ENCODE data around the gene FBXO41.
"Not testable (repeated sequence)": the region's sequence is repeated elsewhere in the genome, so short reads cannot be mapped to it uniquely, and the experiment has no call there.

FBXO41 gene

DNA sequence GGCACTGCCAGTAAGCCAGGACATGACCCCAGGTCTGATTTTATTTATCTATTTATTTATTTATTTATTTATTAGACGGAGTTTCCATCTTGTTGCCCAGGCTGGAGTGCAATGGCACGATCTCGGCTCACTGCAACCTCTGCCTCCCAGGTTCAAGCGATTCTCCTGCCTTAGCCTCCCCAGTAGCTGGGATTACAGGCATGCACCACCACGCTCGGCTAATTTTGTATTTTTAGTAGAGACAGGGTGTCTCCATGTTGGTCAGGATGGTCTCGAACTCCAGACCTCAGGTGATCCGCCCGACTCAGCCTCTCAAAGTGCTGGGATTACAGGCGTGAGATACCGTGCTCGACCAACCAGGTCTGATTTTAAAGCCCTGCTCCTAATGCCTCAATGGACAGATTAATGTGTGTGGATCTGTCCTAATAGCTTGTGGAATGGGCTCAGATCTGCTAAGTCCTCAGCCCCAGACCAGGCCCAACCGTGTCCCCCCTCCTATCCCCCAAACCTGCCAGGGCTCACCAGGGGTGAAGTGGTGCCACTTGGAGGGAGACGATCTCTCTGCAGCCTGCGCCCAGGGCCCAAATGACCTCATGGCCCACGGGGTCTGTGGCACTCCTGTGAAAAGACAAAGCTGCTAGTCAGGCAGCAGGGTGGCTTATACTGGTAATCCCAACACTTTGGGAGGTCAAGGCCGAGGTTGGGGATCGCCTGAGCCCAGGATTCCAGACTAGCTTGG is 21.4 kb downstream of the FBXO41 start:
- not testable (repeated sequence) for DNase-seq (ENCODE audit: low read depth)

DNA sequence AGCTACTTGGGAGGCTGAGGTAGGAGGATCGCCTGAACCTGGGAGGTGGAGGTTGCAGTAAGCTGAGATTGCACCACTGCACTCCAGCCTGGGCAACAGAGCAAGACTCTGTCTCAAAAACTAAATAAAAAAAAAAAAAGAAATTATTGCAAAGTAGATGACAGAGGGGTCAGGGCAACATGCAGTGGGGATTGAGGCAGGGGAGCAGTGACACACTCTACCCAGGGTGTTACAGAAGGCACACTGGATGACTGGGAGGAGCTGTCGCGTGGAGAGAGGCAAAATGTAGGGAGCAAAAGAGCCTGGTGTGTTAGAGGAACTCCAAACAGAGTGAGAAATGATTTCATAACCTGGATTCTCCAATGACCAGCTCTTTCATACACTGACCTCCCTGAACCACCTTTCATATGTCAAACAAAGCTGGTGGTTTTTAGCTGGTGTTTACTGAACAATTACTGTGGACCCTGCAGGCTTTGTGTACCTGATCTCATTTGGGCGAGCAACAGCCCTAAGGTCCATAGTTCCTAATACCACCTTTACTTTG is 22.1 kb downstream of the FBXO41 start:
- DNase-seq (ENCODE audit: low read depth), result no peak

DNA sequence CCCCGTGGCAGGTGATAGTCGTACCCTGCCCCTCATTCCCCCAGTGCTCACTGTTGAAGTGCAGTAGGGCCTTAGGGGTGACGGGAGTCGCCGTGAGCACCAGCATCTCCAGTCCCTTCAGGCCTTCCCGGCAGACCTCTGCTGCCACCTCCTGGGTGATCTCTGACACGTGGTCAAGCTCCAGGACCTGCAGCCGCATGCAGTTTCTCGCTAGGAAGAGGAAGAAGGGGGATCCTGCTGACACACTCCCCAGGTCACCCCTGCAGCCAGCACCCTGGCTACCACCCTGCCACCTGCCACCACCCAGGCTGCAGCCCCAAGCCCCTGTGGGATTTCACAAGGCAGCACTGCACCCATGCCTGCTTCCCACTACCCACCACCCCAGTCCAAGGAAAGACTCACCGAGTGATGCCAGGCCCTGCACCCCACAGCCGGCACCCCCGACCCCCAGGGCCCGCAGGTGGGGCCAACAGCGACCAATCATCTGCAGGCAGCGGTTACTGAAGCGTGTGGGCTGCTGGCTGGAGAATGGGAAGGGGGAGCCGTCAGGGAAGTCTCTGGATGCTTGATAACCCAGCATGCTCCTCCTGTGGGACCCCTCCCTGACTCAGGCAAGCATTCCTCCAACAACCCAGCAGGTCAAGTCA is 23.8 kb downstream of the FBXO41 start:
- no peak for DNase-seq (ENCODE audit: low read depth)

DNA sequence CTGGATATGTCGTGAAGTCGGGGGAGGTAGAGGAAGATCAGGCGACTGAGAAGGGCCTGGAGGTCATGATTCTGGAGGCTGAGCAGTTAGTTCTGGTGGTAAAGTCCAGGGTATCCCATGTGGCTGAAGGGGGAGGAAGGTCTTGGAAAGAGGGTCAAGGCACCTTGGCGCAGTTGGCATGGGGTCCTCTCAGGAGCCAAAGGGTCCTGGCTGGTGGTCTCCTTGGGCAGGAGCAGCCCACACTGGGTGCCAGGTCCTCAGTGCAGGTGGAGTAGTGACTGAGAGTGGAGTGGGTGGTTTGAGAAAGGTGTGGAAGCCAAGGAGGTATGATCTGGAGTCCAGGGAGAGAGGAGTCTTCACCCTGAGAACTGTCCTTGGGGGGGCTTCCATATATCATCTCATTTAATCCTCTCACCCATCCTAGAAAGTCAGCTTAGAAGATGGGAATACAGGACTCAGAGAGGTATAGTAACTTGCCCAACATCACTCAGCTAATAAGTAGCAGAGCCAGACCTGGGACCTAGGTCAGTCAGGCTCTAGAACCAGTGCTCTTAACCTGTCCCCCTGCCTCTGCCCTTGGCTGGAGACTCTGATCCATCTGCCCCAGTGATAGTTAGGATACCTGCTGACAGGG is 24.5 kb downstream of the FBXO41 start:
- no peak for DNase-seq (ENCODE audit: low read depth)

DNA sequence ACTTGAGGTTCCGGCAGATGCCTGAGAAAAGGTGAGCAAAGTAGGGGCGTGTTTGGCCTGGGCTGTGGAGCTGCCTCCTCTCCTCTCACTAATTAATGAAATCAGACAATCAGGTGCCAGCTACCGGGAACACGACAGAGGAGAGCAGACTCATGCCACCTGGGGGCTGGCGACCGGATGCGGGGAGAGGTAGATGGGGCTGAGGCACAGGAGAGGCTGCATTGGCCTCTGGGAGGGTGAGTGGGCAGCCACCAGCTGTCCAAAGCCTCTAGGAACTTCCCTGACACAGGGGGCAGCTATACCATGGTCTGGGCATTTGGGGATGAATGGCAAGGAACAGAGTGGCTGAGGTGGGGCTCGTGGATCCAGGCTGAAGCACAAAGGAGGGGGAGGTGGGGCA is 25.0 kb downstream of the FBXO41 start:
- no peak for DNase-seq (ENCODE audit: low read depth)

DNA sequence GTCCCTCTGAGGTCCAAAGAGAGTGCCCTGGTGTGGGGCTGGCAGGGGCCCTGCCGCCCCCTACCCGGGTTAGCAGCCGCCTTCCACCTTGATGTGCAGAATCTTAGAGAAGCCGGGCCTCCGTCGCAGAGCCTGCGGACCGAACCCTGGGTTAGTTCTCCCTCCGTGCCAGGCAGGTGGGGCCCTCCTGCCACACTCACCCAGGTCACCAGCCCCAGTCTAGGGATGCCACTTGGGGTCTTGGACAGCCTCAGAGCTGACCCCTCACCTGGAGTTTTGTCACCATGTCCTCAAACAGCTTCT is 25.4 kb downstream of the FBXO41 start:
- no peak for DNase-seq (ENCODE audit: low read depth)

DNA sequence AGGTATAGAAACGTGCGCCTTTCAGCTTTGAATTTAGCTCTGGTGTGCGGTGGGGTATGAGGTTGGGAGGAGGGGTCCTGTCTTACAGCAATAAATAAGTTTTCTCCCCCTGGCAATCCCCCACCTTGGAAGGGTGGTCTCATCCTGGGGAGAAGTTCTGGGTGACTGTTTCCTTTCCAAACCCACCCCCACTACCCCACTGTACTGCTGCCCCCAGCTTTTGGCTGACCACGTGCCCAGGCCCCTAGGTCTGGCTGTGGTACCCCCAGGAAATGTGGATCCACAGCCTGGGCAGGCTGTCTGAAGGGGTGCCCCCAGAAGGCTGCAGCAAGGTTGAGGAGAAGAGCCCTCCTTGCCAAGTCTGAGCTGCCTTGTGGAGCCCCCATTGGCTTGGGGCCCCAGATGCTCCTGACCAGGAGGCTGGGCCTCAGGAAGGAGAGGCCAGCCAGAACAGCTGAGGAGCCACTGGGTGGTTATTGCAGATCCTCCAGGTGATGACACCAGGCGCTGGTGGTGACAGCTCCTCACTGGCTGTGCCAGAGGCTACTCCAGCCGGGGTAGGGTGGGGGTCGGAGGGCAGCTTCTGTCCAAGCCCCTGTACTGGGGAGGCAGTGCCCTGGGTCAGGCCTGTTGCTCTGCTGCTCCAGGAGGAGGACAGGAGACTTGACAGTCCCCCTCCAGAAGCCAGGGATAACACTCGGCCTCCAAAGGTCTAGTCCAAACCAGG is 25.9 kb downstream of the FBXO41 start:
- no peak for DNase-seq (ENCODE audit: low read depth)

DNA sequence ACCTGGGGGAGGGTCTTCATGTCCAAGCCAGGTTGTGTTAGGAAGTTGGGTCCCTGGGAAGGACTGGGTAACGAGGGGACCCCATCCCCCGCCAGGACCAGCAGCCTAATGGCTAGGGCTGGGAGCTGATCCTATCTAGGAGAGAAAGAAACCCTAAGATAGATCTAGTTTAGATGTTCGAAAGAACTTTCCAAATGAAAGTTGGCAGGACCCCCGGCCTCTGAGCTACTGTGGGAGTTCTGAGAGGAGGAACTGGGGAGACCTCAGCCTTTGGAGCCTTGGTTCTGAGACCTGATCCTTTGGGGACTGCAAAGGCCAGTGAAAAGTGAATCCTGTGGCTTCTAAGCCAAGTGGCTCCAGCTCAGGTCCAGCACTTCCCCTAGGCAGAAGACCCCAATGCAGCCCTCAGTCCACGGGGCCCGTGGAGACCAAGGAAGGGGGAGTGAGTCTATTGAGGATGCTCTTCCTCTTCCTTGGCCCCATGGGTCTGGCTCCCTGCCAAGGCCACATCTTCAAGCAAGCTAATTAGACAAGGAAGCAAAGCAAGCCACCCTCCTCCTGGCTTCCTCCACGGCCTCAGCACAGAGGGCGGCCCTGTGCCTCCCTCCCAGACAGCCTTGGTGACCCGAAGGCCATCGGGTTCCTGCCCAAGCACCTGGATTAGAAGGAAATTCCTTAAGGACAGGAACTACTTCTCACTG is 26.7 kb downstream of the FBXO41 start:
- DNase-seq (ENCODE audit: low read depth), result no peak

DNA sequence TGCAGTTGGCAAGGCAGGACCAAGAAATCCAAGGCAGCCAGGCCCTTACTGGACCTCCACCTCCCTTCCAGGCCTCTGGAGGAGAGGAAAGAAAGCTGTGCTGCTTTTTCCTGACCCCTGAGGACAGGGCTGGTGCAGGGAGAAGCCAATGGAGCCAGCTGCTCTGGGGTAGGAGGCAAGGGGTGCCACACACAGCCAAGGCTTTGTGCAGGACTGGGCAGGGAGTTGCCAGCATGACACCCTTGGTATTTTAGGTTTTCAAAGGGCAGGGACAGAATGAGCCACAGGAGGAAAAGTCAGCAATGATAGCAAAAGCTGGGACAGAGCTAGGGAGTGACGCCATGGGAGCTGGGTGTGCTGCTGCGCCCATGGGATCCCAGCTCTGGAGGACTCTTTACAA is 27.3 kb downstream of the FBXO41 start:
- DNase-seq (ENCODE audit: low read depth), result no peak

DNA sequence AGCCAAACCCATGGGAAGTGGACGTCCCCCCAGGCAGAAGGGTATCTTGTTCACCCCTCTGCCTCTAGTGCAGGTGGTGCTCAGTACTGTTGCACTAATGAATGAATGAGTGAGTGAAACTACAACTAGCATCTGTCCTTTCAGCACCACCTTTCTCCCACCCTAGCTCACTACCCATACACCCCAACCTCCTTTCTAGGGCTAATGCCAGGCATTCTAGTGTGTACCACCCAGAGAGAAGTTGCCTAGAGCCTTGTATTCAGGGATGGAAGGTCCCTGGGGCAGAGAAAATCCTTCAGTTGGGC is 27.7 kb downstream of the FBXO41 start:
- DNase-seq (ENCODE audit: low read depth), result no peak

DNA sequence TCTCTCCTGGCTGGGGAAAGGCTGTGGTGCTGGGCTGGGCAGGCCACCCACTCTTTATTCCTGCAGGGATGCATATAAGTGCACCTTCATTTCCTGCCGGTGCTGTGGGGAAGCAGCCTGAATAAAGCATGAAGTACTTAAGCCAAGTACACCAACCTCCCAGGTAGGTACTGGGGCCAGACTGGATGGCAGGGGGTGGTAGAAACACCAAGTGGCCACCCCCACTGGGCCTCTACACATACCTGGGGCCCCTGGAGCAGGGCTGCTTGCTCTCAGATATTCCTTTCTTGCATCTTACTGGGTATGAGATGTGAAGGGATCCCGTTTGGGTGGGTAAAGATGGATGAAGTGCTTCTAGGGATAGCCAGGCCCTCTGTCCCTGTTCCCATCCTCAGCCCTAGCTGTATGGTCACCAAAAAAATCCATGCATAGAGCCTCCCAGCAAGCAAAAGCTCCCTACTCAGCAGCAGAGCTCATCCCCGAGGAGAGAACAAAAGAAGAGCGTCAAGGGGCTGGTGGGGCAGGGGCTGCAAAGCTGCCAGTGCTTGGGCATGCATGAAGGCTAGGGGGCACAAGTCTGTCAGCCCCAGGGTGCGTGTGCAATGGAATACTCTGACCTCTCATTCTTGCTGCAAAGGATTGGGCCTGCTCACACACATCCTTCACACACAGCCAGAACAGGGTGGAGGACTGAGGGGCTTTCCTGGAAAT is 28.2 kb downstream of the FBXO41 start:
- no peak for DNase-seq (ENCODE audit: low read depth)

DNA sequence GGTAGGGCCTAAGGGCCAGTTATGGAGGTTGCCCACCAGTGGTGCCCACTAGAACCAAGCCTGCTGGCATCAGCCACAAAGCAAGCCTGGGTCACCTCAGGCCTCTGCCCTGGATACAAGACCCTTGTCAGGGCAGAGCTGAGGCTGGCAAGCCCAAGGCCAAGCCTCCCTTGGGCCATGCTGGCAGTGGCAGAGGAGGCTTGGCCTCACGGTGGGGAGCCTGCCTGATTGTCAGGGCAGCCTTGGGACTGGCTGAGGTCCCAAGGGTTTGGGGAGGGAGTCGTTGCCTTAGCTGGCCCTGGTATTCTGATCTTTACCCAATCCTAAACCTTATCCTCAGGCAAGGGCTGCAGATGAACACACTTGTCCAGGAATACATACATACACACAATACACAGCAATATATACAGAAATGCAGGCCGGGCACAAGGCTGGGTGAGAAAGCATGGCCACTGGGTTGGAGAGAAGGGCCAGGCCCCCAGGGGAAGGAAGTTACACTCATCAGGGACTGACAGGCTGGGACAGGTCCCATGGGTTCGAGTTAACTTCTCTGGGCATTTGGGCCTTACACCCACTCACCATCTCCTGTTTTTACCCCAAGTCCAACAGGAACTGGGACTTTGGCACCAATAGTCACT is 29.2 kb downstream of the FBXO41 start:
- no peak for DNase-seq (ENCODE audit: low read depth)

DNA sequence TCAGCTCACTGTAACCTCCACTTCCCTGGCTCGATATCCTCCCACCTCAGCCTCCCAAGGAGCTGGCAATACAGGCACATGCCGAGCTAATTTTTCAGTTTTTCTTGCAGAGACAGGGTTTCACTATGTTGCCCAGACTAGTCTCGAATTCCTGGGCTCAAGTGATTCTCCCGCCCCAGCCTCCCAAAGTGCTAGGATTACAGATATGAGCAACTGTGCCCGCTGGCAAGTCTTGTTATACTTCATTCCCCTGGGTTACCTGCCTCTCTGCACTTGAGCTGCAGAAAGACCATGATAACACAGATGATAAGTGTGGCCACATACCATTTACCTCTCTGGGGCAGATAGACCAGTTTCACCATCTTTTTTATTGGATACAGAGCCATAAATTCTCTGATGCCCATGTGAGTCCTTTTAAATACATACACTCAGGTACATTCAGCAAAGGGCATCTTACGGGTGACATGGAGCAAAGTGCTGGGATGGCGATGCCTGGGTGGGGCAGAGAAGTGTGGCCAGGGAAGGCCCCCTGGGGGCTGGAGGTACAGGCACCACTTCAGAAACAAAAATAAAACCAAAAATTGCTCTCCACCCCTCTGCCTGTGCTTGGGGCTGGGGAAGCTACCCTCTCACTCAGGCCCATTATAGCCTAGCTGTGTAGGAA is 29.8 kb downstream of the FBXO41 start:
- DNase-seq (ENCODE audit: low read depth), result no peak

DNA sequence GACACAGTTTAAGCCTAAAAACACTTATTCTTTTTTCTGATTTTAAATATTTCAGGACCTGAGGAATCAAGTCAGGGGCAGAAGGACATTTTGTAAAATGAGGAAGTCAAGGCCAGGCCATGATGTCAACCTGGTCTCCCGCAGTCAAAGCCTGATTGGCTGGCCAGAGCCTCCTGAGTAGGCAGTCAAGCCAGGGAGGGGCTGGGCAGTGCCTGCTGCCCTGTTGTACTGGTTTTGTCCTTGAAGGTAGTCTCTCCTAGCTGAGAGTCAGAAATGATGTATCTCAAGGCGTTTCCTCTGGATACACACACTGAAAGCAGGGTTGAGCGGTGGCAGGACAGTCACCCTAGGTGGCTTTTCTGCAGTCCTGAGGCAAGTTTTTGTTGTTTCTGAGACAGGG is 30.4 kb downstream of the FBXO41 start:
- DNase-seq (ENCODE audit: low read depth), result no peak

DNA sequence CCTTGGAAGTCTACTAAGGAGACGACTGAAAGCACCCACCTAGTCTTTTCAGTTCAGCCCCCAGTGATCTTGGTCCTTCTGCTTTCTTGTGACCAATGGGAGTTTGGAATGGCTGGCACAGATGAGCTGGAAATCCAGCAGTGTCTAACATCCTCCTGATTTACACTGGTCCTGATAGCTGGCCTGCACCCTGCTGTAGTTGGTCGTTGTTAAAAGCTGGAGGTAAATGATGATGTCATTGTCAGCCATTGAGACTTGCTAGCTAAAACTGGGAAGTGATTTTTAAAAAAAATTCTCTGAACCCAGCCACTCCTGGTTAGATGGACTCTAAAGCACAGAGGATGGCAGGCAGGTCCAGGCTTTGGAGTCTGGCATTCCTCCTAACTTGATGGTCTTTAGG is 30.9 kb downstream of the FBXO41 start:
- DNase-seq (ENCODE audit: low read depth), result no peak

DNA sequence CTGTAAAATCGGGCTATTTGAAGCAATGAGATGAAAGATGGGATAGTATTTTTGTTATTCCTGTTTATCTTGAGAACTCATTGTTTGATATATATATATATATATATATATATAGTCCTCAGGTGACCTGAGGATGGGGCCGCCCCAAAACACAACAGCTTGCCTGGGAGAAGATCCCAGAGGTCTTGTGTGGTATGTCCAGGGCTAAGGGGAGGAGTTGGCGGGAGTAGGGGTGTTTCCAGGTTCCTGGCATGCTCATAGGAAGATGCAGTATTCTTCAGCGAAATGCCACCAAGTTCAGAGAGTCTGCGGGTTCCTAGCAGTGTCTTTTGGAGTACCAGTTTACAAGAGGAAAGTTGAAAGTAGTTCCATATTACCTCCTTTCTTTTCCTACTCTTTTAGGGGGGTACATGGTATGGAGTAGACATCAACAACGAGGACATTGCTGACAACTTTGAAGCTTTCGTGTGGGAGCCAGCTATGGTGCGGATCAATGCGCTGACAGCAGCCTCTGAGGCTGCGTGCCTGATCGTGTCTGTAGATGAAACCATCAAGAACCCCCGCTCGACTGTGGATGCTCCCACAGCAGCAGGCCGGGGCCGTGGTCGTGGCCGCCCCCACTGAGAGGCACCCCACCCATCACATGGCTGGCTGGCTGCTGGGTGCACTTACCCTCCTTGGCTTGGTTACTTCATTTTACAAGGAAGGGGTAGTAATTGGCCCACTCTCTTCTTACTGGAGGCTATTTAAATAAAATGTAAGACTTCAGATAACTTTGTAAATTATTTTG is 31.8 kb downstream of the FBXO41 start:
- no peak for DNase-seq (ENCODE audit: low read depth)

DNA sequence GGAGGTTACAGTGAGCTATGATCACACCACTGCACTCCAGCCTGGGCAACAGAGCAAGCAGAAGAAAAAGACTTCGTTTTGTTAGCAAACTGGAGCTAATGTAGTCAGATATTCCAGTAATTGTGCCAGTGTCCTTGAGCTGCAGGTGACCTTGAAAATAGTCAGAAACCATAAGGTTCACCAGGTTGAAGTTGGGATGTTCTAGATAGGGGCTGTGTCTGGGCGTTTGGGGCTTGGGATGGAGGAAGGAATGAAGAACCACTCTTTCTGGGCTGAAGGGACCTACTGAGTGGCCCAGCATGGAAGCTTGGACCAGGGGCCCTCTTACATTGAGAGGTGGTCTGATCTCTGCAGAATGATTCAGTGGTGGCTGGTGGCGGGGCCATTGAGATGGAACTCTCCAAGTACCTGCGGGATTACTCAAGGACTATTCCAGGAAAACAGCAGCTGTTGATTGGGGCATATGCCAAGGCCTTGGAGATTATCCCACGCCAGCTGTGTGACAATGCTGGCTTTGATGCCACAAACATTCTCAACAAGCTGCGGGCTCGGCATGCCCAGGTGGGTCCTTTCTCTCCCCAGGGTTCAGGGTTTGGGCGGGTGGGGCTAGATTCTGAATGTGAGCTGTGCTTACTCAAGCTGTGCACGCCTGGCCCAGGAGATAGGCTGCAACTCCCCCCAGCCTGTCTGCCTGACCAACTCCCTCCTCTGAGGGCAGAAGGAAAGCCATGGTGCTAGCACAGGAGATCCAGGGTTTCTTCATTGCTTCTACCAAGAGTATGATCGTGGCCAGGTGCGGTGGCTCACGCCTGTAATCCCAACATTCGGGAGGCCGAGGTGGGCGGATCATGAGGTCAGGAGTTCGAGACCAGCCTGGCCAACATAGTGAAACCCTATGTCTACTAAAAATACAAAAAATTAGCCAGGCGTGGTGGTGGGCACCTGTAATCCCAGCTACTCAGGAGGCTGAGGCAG is 33.1 kb downstream of the FBXO41 start:
- DNase-seq (ENCODE audit: low read depth), result no peak

DNA sequence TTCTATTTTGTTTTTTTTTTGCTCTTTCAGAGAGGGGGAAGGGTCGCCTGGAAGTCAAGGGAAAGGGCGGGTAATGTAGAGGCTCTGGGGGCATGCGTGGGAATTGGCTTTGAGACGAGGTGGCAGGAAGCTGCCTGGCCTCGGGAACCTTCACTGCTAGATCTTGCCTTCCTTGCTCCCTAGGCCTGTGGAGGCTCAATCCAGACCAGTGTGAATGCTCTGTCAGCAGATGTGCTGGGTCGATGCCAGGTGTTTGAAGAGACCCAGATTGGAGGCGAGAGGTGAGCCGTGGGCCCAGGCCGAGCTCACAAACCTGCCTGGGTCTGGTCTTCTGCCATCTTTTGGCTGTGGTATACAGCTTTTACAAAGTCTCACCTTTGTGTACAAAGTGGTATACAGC is 34.6 kb downstream of the FBXO41 start:
- DNase-seq (ENCODE audit: low read depth), result no peak

DNA sequence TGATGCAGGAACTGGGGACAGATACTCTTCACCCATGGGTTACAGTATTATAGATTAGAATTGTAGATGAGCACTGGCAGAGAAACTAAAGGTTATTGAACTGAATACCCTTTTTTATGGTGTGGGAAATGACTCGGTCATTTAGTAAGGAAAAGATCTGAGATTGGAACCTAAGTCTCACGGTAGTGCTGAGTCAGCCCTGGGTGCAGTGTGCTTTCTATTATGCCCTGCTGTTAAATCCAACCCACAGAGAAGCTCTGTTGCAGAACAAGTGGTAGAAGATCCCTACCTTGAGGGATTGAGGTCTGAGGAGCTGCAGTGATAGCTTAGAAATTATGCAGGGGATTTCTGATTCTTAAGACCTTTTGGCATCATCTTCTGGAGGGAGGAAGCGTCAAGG is 37.4 kb downstream of the FBXO41 start:
- DNase-seq (ENCODE audit: low read depth), result no peak

Data from activated gamma-delta T cell treated with anti-CD3 and anti-CD28 coated beads, Interleukin-2, amount 50 U/mL, for 16 hours (primary cell).